ENCODE results near the gene KRT37. TPM values are rescaled to one million over a fixed set of nuclear protein-coding genes. Genes with fewer than 3 reads are reported as not detected.

The KRT37 gene
- polyA plus RNA-seq, 3 donors: not detected

GRCh38 chr17:41391535-41391934 lies 32.9 kb downstream of the KRT37 start:
- no peak for DNase-seq
- TF ChIP-seq CTCF (IDR thresholded peaks at IDR 0.05): no peak
- no peaks in the 10 kb centered on the region for H3K79me2 ChIP-seq (ENCODE audit: insufficient read depth, low read length)
- intact Hi-C loops (cut with micrococcal nuclease): no loop called here
- Mint-ChIP-seq H3K4me1 (no peaks in the 10 kb centered on the region), H3K36me3 (no peaks in the 10 kb centered on the region), H3K27ac (no peak overlapping the region), H3K27me3 (ENCODE audit: low read depth in 3 of 3) (peaks cover 2 to 22% (median 6%) of the 10 kb centered on the region in 3 donors), H3K9me3 (peaks cover 3 to 13% (median 9%) of the 10 kb centered on the region in 7 donors), H3K4me3 (no peak overlapping the region)
- no peak overlapping the region for H2AFZ ChIP-seq (ENCODE audit: insufficient read depth, low read depth, low read length, poor library complexity, severe bottlenecking)
- peaks cover 2 to 12% of the 10 kb centered on the region in 2 donors for H3K27me3 ChIP-seq (ENCODE audit: control insufficient read depth in 2 of 2, insufficient read depth in 2 of 2, low read length in 2 of 2)
- H3K4me1 ChIP-seq (ENCODE audit: control insufficient read depth in 1 of 2, insufficient read depth in 2 of 2, low read length in 2 of 2): no peaks in the 10 kb centered on the region
- no peaks in the 10 kb centered on the region for H3K36me3 ChIP-seq (replicated peaks in 1 of 2; ENCODE audit: control insufficient read depth in 1 of 2, insufficient read depth in 2 of 2, low read length in 2 of 2)
- H3K27ac ChIP-seq (ENCODE audit: low read depth in 1 of 2, low read length in 2 of 2): no peak overlapping the region
- WGBS (ENCODE audit: insufficient coverage): no CpG with 5 or more reads among the region's 2 CpGs
- no peak overlapping the region for H3K4me3 ChIP-seq (replicated peaks in 1 of 3; ENCODE audit: low read depth in 2 of 3, low read length in 3 of 3)
- H4K20me1 ChIP-seq (ENCODE audit: insufficient read depth, low read length): no peaks in the 10 kb centered on the region
- H3K4me2 ChIP-seq (replicated peaks; ENCODE audit: extremely low read depth, low read length, poor library complexity, severe bottlenecking): no peak overlapping the region
- H3K9me3 ChIP-seq (replicated peaks in 1 of 2; ENCODE audit: control insufficient read depth in 1 of 2, insufficient read depth in 1 of 2, low read length in 2 of 2): peaks cover 2 to 11% of the 10 kb centered on the region in 2 donors
- no peak overlapping the region for H3K9ac ChIP-seq (ENCODE audit: insufficient read depth, low read length, poor library complexity, severe bottlenecking)

GRCh38 chr17:41390411-41390938 lies 33.9 kb downstream of the KRT37 start:
- Histone ChIP-seq H3K79me2 (ENCODE audit: insufficient read depth, low read length) (no peaks in the 10 kb centered on the region), H3K4me3 (replicated peaks in 1 of 3; ENCODE audit: low read depth in 2 of 3, low read length in 3 of 3) (no peak overlapping the region), H3K27me3 (ENCODE audit: control insufficient read depth in 2 of 2, insufficient read depth in 2 of 2, low read length in 2 of 2) (peaks cover 2 to 12% of the 10 kb centered on the region in 2 donors), H2AFZ (ENCODE audit: insufficient read depth, low read depth, low read length, poor library complexity, severe bottlenecking) (no peak overlapping the region), H3K4me2 (replicated peaks; ENCODE audit: extremely low read depth, low read length, poor library complexity, severe bottlenecking) (no peak overlapping the region), H3K36me3 (replicated peaks in 1 of 2; ENCODE audit: control insufficient read depth in 1 of 2, insufficient read depth in 2 of 2, low read length in 2 of 2) (no peaks in the 10 kb centered on the region), H3K9me3 (replicated peaks in 1 of 2; ENCODE audit: control insufficient read depth in 1 of 2, insufficient read depth in 1 of 2, low read length in 2 of 2) (peaks cover 8 to 11% of the 10 kb centered on the region in 2 donors), H3K9ac (ENCODE audit: insufficient read depth, low read length, poor library complexity, severe bottlenecking) (no peak overlapping the region), H4K20me1 (ENCODE audit: insufficient read depth, low read length) (no peaks in the 10 kb centered on the region), H3K4me1 (ENCODE audit: control insufficient read depth in 1 of 2, insufficient read depth in 2 of 2, low read length in 2 of 2) (no peaks in the 10 kb centered on the region), H3K27ac (ENCODE audit: low read depth in 1 of 2, low read length in 2 of 2) (no peak overlapping the region)
- H3K36me3 Mint-ChIP-seq: no peaks in the 10 kb centered on the region
- H3K27me3 Mint-ChIP-seq (ENCODE audit: low read depth in 3 of 3): peaks cover 2 to 21% (median 6%) of the 10 kb centered on the region in 3 donors
- WGBS (ENCODE audit: insufficient coverage): 52% methylated on average over 4 of the region's 7 CpGs
- no peak for TF ChIP-seq CTCF (IDR thresholded peaks at IDR 0.05)
- DNase-seq: no peak
- H3K4me1 Mint-ChIP-seq: no peaks in the 10 kb centered on the region
- H3K27ac Mint-ChIP-seq: no peak overlapping the region
- no peak overlapping the region for H3K4me3 Mint-ChIP-seq
- H3K9me3 Mint-ChIP-seq: peaks cover 4 to 19% (median 11%) of the 10 kb centered on the region in 7 donors
- intact Hi-C loops (cut with micrococcal nuclease): no loop called here
